HG03442 (cell line): Measurements from ENCODE around the gene OLIG2.

ENCODE experiments used
- ATAC-seq: cut with Tn5 transposase; IDR thresholded peaks from one replicate; pipeline ENCODE4 v1.9.1; 2021; ENCODE audit warnings: mild to moderate bottlenecking, moderate library complexity; ENCODE audit not compliant: unreplicated experiment

Gene OLIG2

GRCh38 chr21:33025489-33026442 is at the start of gene OLIG2:
Gene OLIG2, plus strand, starts transcription at chr21:33025935. Its CDS starts 928 bp downstream, at chr21:33026863.
- ATAC-seq = no peak

- no peak for ATAC-seq
Measured at GRCh38 chr21:32976791-32977190, 48.9 kb upstream of the OLIG2 start.

GRCh38 chr21:32977216-32977615 is 48.5 kb upstream of the OLIG2 start:
- ATAC-seq = no peak

- no peak for ATAC-seq
Measured at GRCh38 chr21:32978331-32979270, 47.1 kb upstream of the OLIG2 start.

- ATAC-seq = no peak
Measured at GRCh38 chr21:32979598-32980268, 46.0 kb upstream of the OLIG2 start.

GRCh38 chr21:32981096-32981495 is 44.6 kb upstream of the OLIG2 start:
- ATAC-seq = no peak

GRCh38 chr21:32990666-32991065 is 35.1 kb upstream of the OLIG2 start:
- no peak for ATAC-seq

- ATAC-seq = no peak
Measured at GRCh38 chr21:32991361-32991760, 34.4 kb upstream of the OLIG2 start.

GRCh38 chr21:32993894-32994293 is 31.8 kb upstream of the OLIG2 start:
- no peak for ATAC-seq

GRCh38 chr21:32994305-32994704 is 31.4 kb upstream of the OLIG2 start:
- ATAC-seq = no peak

GRCh38 chr21:33007747-33008146 is 18.0 kb upstream of the OLIG2 start:
- ATAC-seq = no peak

GRCh38 chr21:33008333-33009051 is 17.2 kb upstream of the OLIG2 start:
- ATAC-seq = no peak

GRCh38 chr21:33010931-33011330 is 14.8 kb upstream of the OLIG2 start:
- no peak for ATAC-seq

GRCh38 chr21:33011462-33011861 is 14.3 kb upstream of the OLIG2 start:
- ATAC-seq = no peak

GRCh38 chr21:33013626-33014025 is 12.1 kb upstream of the OLIG2 start:
- ATAC-seq = no peak

GRCh38 chr21:33014331-33014730 is 11.4 kb upstream of the OLIG2 start:
- ATAC-seq = no peak

GRCh38 chr21:33015096-33015495 is 10.6 kb upstream of the OLIG2 start:
- ATAC-seq = no peak

- ATAC-seq = no peak
Measured at GRCh38 chr21:33015756-33016155, 10.0 kb upstream of the OLIG2 start.

- ATAC-seq = no peak
Measured at GRCh38 chr21:33018707-33019465, 6.8 kb upstream of the OLIG2 start.

GRCh38 chr21:33019516-33019884 is 6.2 kb upstream of the OLIG2 start:
- no peak for ATAC-seq
